ENCODE data around the gene NRDC.

Gene NRDC

GRCh38 chr1:51753969-51754368 lies 124.6 kb downstream of the NRDC start:
- no peaks in the 10 kb centered on the region for H3K27me3 ChIP-seq (ENCODE audit: low read length)
- no peaks in the 10 kb centered on the region for H3F3A ChIP-seq (ENCODE audit: insufficient read depth)
- peaks cover 7% of the 10 kb centered on the region; the same call in 1 of the 2 replicates for H3K36me3 ChIP-seq (ENCODE audit: low read length)
- no peaks in the 10 kb centered on the region for H3K9me3 ChIP-seq (ENCODE audit: insufficient read depth, low read length)
- TF ChIP-seq EZH2phosphoT487 (conservative IDR thresholded peaks at IDR 0.05; ENCODE audit: low read length): no peak
- no peak for TF ChIP-seq CTCF (IDR thresholded peaks at IDR 0.05; ENCODE audit: insufficient read depth, low read length, poor library complexity, severe bottlenecking)
- no peak overlapping the region for H3K4me2 ChIP-seq (ENCODE audit: low read depth, low read length, poor library complexity, severe bottlenecking)
- H3K27ac ChIP-seq (ENCODE audit: low read depth, low read length): no peak overlapping the region
- no peaks in the 10 kb centered on the region for H4K20me1 ChIP-seq (ENCODE audit: low read depth, low read length)
- H3K9me2 ChIP-seq (replicated peaks; ENCODE audit: insufficient read depth, low read length): no peaks in the 10 kb centered on the region
- H2AFZ ChIP-seq (ENCODE audit: low read depth, low read length, severe bottlenecking): no peak overlapping the region
- H3K9ac ChIP-seq (ENCODE audit: low read length): no peak overlapping the region
- H3K4me3 ChIP-seq (ENCODE audit: insufficient read depth, low read length, poor library complexity, severe bottlenecking): no peak overlapping the region
- no peaks in the 10 kb centered on the region for H3K79me2 ChIP-seq (ENCODE audit: insufficient read depth, low read length)

GRCh38 chr1:51752073-51752948 lies 126.2 kb downstream of the NRDC start:
- no peaks in the 10 kb centered on the region for H4K20me1 ChIP-seq (ENCODE audit: low read depth, low read length)
- H3K79me2 ChIP-seq (ENCODE audit: insufficient read depth, low read length): no peaks in the 10 kb centered on the region
- H3K9ac ChIP-seq (ENCODE audit: low read length): no peak overlapping the region
- no peak overlapping the region for H2AFZ ChIP-seq (ENCODE audit: low read depth, low read length, severe bottlenecking)
- no peak for TF ChIP-seq CTCF (IDR thresholded peaks at IDR 0.05; ENCODE audit: insufficient read depth, low read length, poor library complexity, severe bottlenecking)
- no peak for TF ChIP-seq EZH2phosphoT487 (conservative IDR thresholded peaks at IDR 0.05; ENCODE audit: low read length)
- H3F3A ChIP-seq (ENCODE audit: insufficient read depth): no peaks in the 10 kb centered on the region
- H3K27ac ChIP-seq (ENCODE audit: low read depth, low read length): no peak overlapping the region
- H3K4me3 ChIP-seq (ENCODE audit: insufficient read depth, low read length, poor library complexity, severe bottlenecking): no peak overlapping the region
- H3K27me3 ChIP-seq (ENCODE audit: low read length): no peaks in the 10 kb centered on the region
- H3K36me3 ChIP-seq (ENCODE audit: low read length): peaks cover 11% of the 10 kb centered on the region; the same call in 1 of the 2 replicates
- no peak overlapping the region for H3K4me2 ChIP-seq (ENCODE audit: low read depth, low read length, poor library complexity, severe bottlenecking)
- H3K9me3 ChIP-seq (ENCODE audit: insufficient read depth, low read length): no peaks in the 10 kb centered on the region
- H3K9me2 ChIP-seq (replicated peaks; ENCODE audit: insufficient read depth, low read length): no peaks in the 10 kb centered on the region

- TF ChIP-seq EZH2phosphoT487 (conservative IDR thresholded peaks at IDR 0.05; ENCODE audit: low read length) (no peak), CTCF (IDR thresholded peaks at IDR 0.05; ENCODE audit: insufficient read depth, low read length, poor library complexity, severe bottlenecking) (no peak)
- no peaks in the 10 kb centered on the region for H4K20me1 ChIP-seq (ENCODE audit: low read depth, low read length)
- H3K27me3 ChIP-seq (ENCODE audit: low read length): no peaks in the 10 kb centered on the region
- no peak overlapping the region for H3K9ac ChIP-seq (ENCODE audit: low read length)
- H2AFZ ChIP-seq (ENCODE audit: low read depth, low read length, severe bottlenecking): no peak overlapping the region
- no peaks in the 10 kb centered on the region for H3F3A ChIP-seq (ENCODE audit: insufficient read depth)
- no peak overlapping the region for H3K27ac ChIP-seq (ENCODE audit: low read depth, low read length)
- H3K4me2 ChIP-seq (ENCODE audit: low read depth, low read length, poor library complexity, severe bottlenecking): no peak overlapping the region
- H3K79me2 ChIP-seq (ENCODE audit: insufficient read depth, low read length): no peaks in the 10 kb centered on the region
- H3K9me3 ChIP-seq (ENCODE audit: insufficient read depth, low read length): no peaks in the 10 kb centered on the region
- no peaks in the 10 kb centered on the region for H3K9me2 ChIP-seq (replicated peaks; ENCODE audit: insufficient read depth, low read length)
- no peak overlapping the region for H3K4me3 ChIP-seq (ENCODE audit: insufficient read depth, low read length, poor library complexity, severe bottlenecking)
- peaks cover 8% of the 10 kb centered on the region; the same call in 1 of the 2 replicates for H3K36me3 ChIP-seq (ENCODE audit: low read length)
These were observed 127.8 kb downstream of the NRDC start for GRCh38 chr1:51750729-51751128.

Measured in SU-DHL-6 (cell line).